ENCODE measurements around the gene NTRK2.

GRCh38 chr9:84916769-84917168 lies 247.2 kb downstream of the NTRK2 start:
- TF ChIP-seq CTCF (IDR thresholded peaks at IDR 0.05; ENCODE audit: low read depth, low read length, poor library complexity, severe bottlenecking) (no peak), EZH2phosphoT487 (IDR thresholded peaks at IDR 0.05; ENCODE audit: borderline replicate concordance, low read length) (no peak)
